SU-DHL-6 (cell line): ENCODE data around the gene ICAM4.

ENCODE experiments used
- EZH2phosphoT487 ChIP-seq: fragments of 200-600 bp; sonication (generic), shearing (Covaris generic); conservative IDR thresholded peaks from 2 replicates; pipeline ENCODE4 v1.6.1; 2018; ENCODE audit warnings: mild to moderate bottlenecking, antibody characterized with exemption, low read length, moderate library complexity, mixed read lengths
- TF ChIP-seq, protein P1 (sequence below): fragments of 200-600 bp; sonication (generic); IDR thresholded peaks from one replicate; pipeline ENCODE4 v1.5.1; 2017; ENCODE audit warnings: antibody characterized with exemption, mild to moderate bottlenecking, low read length, moderate library complexity; ENCODE audit not compliant: insufficient read depth, poor library complexity, severe bottlenecking

DNA sequence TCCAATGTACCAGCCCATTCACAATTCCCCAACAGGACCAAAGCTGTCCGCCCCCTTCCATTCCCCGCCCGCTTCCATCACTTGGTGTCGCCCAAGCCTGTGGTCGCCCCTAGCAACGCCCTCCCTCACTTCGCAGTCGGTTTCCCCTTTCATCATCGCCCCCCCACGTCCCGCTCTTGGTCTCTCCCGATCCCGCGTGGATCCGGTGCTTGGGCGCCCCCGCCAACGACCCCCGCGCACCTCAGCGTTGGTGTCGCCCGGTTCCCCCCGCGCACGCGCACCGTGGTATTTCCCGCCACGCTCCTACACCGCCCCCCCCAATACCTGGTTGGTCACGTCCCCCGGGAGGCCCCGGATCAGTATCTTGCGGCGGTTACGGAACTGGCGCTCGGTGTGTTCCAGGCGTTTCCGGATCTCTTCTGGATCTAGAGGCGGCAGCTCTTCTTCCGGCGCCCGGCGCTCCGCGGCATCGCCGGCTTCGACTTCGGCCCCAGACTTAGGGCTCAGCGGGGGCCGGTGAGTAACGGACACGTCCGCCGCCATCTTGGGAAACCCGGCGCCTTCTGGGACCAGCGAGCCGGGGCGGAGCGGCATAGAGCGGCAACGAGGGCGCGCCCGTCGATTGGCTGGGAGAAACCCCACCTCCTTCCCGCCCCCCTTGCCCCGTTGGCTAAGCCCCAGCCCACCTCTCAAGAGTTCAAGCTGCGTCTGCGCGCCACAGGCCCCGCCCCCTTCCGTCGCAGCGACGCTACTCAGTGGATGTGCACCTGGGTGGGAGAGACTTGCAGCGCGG lies 46.4 kb downstream of the ICAM4 start, which contains the start of gene RAVER1:
- TF ChIP-seq, protein P1, sequence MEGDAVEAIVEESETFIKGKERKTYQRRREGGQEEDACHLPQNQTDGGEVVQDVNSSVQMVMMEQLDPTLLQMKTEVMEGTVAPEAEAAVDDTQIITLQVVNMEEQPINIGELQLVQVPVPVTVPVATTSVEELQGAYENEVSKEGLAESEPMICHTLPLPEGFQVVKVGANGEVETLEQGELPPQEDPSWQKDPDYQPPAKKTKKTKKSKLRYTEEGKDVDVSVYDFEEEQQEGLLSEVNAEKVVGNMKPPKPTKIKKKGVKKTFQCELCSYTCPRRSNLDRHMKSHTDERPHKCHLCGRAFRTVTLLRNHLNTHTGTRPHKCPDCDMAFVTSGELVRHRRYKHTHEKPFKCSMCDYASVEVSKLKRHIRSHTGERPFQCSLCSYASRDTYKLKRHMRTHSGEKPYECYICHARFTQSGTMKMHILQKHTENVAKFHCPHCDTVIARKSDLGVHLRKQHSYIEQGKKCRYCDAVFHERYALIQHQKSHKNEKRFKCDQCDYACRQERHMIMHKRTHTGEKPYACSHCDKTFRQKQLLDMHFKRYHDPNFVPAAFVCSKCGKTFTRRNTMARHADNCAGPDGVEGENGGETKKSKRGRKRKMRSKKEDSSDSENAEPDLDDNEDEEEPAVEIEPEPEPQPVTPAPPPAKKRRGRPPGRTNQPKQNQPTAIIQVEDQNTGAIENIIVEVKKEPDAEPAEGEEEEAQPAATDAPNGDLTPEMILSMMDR = no peak
- no peak for TF ChIP-seq EZH2phosphoT487
